Measurements from ENCODE around the gene PCDHGA10. TPM values are rescaled to one million over a fixed set of nuclear protein-coding genes. Genes with fewer than 3 reads are reported as not detected.
"Not testable (repeated sequence)": the region's sequence is repeated elsewhere in the genome, so short reads cannot be mapped to it uniquely, and the experiment has no call there.

The PCDHGA10 gene
- total RNA-seq, 1 experiment from 2014 or later = 2.9 TPM

DNA sequence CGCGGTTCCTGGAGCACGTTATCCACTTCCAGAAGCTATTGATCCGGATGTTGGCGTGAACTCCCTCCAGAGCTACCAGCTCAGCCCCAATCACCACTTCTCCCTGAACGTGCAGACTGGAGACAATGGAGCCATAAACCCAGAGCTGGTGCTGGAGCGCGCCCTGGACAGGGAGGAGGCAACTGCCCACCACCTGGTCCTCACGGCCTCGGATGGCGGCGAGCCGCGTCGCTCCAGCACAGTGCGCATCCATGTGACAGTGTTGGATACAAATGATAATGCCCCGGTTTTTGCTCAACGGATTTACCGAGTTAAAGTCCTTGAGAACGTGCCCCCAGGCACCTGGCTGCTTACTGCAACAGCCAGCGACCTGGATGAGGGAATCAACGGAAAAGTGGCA lies 9.4 kb upstream of the PCDHGA10 start:
- Histone ChIP-seq H3K27ac (no peak overlapping the region), H3K4me1 (replicated peaks) (no peaks in the 10 kb centered on the region), H3K4me3 (no peak overlapping the region), H3K27me3 (replicated peaks) (no peaks in the 10 kb centered on the region), H3K9me3 (replicated peaks) (peaks cover 21% of the 10 kb centered on the region), H3K36me3 (no peaks in the 10 kb centered on the region)
- DNase-seq (ENCODE audit: low read depth in 1 of 2, low spot score in 2 of 2) = no peak

DNA sequence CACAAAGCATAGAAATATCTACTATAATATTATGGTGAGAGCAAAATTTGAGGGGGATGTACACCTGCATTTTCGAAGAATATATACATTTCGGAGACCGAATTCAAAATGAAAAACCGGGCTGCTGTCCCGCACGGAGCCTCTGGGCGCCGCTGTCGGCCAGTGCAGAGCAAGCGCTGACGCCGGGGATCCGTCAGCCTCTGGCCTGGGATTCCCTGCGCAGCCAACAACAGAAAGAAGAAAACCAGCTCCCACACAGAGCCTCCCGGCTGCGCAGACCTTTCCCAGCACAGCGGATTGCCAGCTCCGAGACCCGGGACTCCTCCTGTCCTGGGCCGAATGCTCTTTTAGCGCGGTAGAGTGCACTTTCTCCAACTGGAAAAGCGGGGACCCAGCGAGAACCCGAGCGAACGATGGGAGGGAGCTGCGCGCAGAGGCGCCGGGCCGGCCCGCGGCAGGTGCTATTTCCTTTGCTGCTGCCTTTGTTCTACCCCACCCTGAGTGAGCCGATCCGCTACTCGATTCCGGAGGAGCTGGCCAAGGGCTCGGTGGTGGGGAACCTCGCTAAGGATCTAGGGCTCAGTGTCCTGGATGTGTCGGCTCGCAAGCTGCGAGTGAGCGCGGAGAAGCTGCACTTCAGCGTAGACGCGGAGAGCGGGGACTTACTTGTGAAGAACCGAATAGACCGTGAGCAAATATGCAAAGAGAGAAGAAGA lies 4.8 kb upstream of the PCDHGA10 start, which contains the start of gene PCDHGB6:
Gene PCDHGB6, plus strand, starts transcription at position 232 of the 716 bp plus-strand sequence. Its CDS starts 182 bp downstream, at position 414.
- not testable (repeated sequence) for DNase-seq (ENCODE audit: low read depth in 1 of 2, low spot score in 2 of 2); H3K36me3 ChIP-seq; H3K27ac ChIP-seq; H3K27me3 ChIP-seq (replicated peaks); H3K4me3 ChIP-seq; H3K4me1 ChIP-seq (replicated peaks)
- H3K9me3 ChIP-seq (replicated peaks) = peaks cover 14% of the 10 kb centered on the region

GRCh38 chr5:141409598-141410306 lies 3.0 kb upstream of the PCDHGA10 start:
- Histone ChIP-seq H3K4me1 (replicated peaks) (no peaks in the 10 kb centered on the region), H3K36me3 (no peaks in the 10 kb centered on the region), H3K9me3 (replicated peaks) (peaks cover 17% of the 10 kb centered on the region), H3K27me3 (replicated peaks) (no peaks in the 10 kb centered on the region), H3K4me3 (no peak overlapping the region), H3K27ac (no peak overlapping the region)
- no peak for DNase-seq (ENCODE audit: low read depth in 1 of 2, low spot score in 2 of 2)

DNA sequence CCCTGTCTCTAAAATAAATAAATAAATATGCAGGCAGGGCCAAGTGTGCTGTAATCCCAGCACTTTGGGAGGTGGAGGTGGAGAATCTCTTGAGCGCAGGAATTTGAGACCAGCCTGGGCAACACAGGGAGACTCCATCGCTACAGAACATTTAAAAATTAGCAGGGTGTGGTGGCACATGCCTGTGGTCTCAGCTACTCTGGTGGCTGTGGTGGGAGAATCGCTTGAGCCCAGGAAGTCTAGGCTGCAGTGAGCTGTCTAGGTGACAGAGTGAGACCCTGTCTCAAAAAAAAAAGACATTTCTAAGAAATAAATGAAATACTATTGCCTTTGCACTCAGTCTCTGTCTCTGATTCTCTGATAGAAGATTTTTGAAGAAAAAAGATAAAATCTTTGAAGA lies 1.2 kb upstream of the PCDHGA10 start:
- Histone ChIP-seq H3K4me3 (no peak overlapping the region), H3K4me1 (replicated peaks) (no peaks in the 10 kb centered on the region), H3K9me3 (replicated peaks) (peaks cover 17% of the 10 kb centered on the region), H3K36me3 (no peaks in the 10 kb centered on the region), H3K27ac (no peak overlapping the region), H3K27me3 (replicated peaks) (no peaks in the 10 kb centered on the region)
- DNase-seq (ENCODE audit: low read depth in 1 of 2, low spot score in 2 of 2) = peak in 1 of 2 experiments; percentile 9

DNA sequence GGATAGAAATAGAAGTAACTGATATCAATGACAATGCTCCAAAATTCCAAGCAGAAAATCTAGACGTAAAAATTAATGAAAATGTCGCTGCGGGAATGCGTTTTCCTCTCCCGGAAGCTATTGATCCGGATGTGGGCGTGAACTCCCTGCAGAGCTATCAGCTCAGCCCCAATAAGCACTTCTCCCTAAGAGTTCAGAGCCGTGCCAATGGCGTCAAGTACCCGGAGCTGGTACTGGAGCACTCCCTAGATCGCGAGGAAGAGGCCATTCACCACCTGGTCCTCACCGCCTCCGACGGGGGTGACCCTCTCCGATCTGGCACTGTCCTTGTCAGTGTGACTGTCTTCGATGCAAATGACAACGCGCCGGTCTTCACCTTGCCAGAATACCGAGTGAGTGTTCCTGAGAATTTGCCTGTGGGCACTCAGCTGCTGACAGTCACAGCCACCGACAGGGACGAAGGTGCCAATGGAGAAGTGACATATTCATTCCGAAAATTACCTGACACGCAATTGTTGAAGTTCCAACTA lies 818 bp downstream of the PCDHGA10 start:
- Histone ChIP-seq H3K27ac (no peak overlapping the region), H3K27me3 (replicated peaks) (no peaks in the 10 kb centered on the region), H3K4me1 (replicated peaks) (no peaks in the 10 kb centered on the region), H3K4me3 (no peak overlapping the region), H3K36me3 (no peaks in the 10 kb centered on the region), H3K9me3 (replicated peaks) (peaks cover 20% of the 10 kb centered on the region)
- no peak for DNase-seq (ENCODE audit: low read depth in 1 of 2, low spot score in 2 of 2)

DNA sequence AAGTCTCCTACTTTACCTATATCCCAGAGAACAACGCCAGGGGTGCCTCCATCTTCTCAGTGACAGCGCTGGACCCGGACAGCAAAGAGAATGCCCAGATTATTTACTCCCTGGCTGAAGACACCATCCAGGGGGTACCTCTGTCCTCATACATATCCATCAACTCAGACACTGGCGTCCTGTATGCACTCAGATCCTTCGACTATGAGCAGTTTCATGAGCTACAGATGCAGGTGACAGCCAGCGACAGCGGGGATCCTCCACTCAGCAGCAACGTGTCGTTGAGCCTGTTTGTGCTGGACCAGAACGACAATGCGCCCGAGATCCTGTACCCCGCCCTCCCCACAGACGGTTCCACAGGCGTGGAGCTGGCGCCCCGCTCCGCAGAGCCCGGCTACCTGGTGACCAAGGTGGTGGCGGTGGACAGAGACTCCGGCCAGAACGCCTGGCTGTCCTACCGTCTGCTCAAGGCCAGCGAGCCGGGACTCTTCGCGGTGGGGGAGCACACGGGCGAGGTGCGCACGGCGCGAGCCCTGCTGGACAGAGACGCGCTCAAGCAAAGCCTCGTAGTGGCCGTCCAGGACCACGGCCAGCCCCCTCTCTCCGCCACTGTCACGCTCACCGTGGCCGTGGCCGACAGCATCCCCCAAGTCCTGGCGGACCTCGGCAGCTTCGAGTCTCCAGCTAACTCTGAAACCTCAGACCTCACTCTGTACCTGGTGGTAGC lies 1.9 kb downstream of the PCDHGA10 start:
- not testable (repeated sequence) for H3K4me1 ChIP-seq (replicated peaks); H3K4me3 ChIP-seq; H3K36me3 ChIP-seq; DNase-seq (ENCODE audit: low read depth in 1 of 2, low spot score in 2 of 2); H3K27me3 ChIP-seq (replicated peaks); H3K27ac ChIP-seq
- peaks cover 30% of the 10 kb centered on the region for H3K9me3 ChIP-seq (replicated peaks)

DNA sequence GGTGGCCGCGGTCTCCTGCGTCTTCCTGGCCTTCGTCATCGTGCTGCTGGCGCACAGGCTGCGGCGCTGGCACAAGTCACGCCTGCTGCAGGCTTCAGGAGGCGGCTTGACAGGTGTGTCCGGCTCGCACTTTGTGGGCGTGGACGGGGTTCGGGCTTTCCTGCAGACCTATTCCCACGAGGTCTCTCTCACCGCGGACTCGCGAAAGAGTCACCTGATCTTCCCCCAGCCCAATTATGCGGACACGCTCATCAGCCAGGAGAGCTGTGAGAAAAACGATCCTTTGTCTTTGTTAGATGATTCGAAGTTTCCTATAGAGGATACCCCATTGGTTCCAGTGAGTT lies 2.5 kb downstream of the PCDHGA10 start:
- H3K9me3 ChIP-seq (replicated peaks) = peaks cover 30% of the 10 kb centered on the region
- H3K27me3 ChIP-seq (replicated peaks); DNase-seq (ENCODE audit: low read depth in 1 of 2, low spot score in 2 of 2); H3K36me3 ChIP-seq; H3K4me3 ChIP-seq; H3K27ac ChIP-seq; H3K4me1 ChIP-seq (replicated peaks): not testable (repeated sequence)

DNA sequence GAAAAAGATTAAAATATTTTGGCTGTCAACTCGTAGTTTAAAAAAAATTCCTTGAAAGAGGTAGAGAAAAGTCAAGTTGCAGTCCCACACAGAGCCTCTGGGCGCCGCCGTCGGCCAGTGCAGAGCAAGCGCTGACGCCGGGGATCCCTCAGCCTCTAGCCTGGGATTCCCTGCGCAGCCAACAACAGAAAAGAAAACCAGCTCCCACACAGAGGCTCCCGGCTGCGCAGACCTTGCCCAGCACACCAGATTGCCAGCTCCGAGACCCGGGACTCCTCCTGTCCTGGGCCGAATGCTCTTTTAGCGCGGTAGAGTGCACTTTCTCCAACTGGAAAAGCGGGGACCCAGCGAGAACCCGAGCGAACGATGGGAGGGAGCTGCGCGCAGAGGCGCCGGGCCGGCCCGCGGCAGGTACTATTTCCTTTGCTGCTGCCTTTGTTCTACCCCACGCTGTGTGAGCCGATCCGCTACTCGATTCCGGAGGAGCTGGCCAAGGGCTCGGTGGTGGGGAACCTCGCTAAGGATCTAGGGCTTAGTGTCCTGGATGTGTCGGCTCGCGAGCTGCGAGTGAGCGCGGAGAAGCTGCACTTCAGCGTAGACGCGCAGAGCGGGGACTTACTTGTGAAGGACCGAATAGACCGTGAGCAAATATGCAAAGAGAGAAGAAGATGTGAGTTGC lies 4.8 kb downstream of the PCDHGA10 start, which contains the start of gene PCDHGB7:
Gene PCDHGB7, plus strand, starts transcription at position 184 of the 679 bp plus-strand sequence. Its CDS starts 183 bp downstream, at position 367.
- H3K4me1 ChIP-seq (replicated peaks); H3K27ac ChIP-seq; H3K27me3 ChIP-seq (replicated peaks); H3K36me3 ChIP-seq; H3K4me3 ChIP-seq: not testable (repeated sequence)
- DNase-seq (ENCODE audit: low read depth in 1 of 2, low spot score in 2 of 2) = peak; percentile 55 to 73
- H3K9me3 ChIP-seq (replicated peaks) = peaks cover 41% of the 10 kb centered on the region

- no peak for DNase-seq (ENCODE audit: low read depth in 1 of 2, low spot score in 2 of 2)
- Histone ChIP-seq H3K4me1 (replicated peaks) (no peaks in the 10 kb centered on the region), H3K4me3 (no peak overlapping the region), H3K36me3 (no peaks in the 10 kb centered on the region; the same call in 1 of the 2 replicates), H3K27ac (no peak overlapping the region), H3K9me3 (replicated peaks) (peaks cover 40% of the 10 kb centered on the region), H3K27me3 (replicated peaks) (no peaks in the 10 kb centered on the region)
Observed at GRCh38 chr5:141419074-141419880, 6.5 kb downstream of the PCDHGA10 start.

- Histone ChIP-seq H3K4me3 (no peak within 1 kb of the TSS), H3K27me3 (replicated peaks) (no peaks in the 10 kb centered on the region), H3K27ac (no peak within 1 kb of the TSS), H3K36me3 (no peaks in the 10 kb centered on the region; the same call in 1 of the 2 replicates), H3K9me3 (replicated peaks) (peaks cover 40% of the 10 kb centered on the region), H3K4me1 (replicated peaks) (no peaks in the 10 kb centered on the region)
- no peak for DNase-seq (ENCODE audit: low read depth in 1 of 2, low spot score in 2 of 2)
Observed at GRCh38 chr5:141420855-141421488, 8.2 kb downstream of the PCDHGA10 start, which contains the start of gene PCDHGA11. Gene PCDHGA11, plus strand, starts transcription at chr5:141421051. Its CDS starts 177 bp downstream, at chr5:141421228.

DNA sequence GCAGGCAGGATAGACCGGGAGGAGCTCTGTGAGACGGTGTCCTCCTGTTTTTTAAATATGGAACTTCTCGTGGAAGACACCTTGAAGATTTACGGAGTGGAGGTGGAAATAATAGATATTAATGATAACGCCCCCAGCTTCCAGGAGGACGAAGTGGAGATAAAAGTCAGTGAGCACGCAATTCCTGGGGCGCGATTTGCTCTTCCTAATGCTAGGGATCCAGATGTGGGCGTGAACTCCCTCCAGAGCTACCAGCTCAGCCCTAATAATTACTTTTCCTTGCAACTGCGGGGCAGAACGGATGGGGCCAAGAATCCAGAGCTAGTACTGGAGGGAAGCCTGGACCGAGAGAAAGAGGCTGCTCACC lies 8.7 kb downstream of the PCDHGA10 start:
- no peak for DNase-seq (ENCODE audit: low read depth in 1 of 2, low spot score in 2 of 2)
- Histone ChIP-seq H3K4me3 (no peak overlapping the region), H3K27ac (no peak overlapping the region), H3K36me3 (no peaks in the 10 kb centered on the region; the same call in 1 of the 2 replicates), H3K27me3 (replicated peaks) (no peaks in the 10 kb centered on the region), H3K9me3 (replicated peaks) (peaks cover 40% of the 10 kb centered on the region), H3K4me1 (replicated peaks) (no peaks in the 10 kb centered on the region)

- Histone ChIP-seq H3K9me3 (replicated peaks) (peaks cover 47% of the 10 kb centered on the region), H3K27ac (no peak overlapping the region), H3K36me3 (no peaks in the 10 kb centered on the region; the same call in 1 of the 2 replicates), H3K27me3 (replicated peaks) (no peaks in the 10 kb centered on the region), H3K4me3 (no peak overlapping the region), H3K4me1 (replicated peaks) (no peaks in the 10 kb centered on the region)
- no peak for DNase-seq (ENCODE audit: low read depth in 1 of 2, low spot score in 2 of 2)
Observed at GRCh38 chr5:141422742-141423291, 10.0 kb downstream of the PCDHGA10 start.

Measured in SJSA1 (cell line).